Measurements from ENCODE around the gene BABAM1. TPM values are rescaled to one million over a fixed set of nuclear protein-coding genes. Genes with fewer than 3 reads are reported as not detected.

BABAM1 gene
- total RNA-seq, 4 donors from 2014 or later, result 58.1 to 240 (median 97.2) TPM

DNA sequence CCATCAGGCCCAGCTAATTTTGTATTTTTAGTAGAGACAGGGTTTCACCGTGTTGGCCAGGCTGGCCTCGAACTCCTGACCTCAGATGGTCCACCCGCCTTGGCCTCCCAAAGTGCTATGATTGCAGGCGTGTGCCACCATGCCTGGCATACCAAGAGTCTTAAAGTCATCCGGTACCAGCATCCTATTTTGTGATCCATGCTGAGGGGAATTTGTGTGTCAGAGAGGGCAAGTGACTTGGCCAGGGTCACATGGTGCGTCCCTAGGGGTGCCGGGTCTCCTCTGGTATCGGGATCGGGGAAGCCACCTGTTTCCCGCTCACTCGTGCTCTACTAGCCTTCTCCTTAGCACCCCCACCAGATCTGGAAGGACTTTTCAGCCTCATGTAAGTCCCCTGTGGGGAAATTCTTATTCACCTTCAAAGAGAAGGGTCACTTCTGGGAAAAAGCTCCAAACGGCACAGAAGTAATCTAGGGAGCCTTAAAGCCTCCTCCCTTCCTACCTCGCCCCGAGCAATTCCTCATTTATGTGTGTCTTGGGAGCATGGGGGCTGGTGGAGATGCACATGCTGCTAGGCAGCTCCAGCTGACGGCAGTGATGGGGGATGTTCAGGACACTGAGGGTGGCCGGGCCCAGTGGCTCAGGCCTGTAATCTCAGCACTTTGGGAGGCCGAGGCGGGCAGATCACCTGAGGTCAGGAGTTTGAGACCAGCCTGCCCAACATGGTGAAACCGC lies 8.4 kb downstream of the BABAM1 start:
- no peak for TF ChIP-seq POLR2A (IDR thresholded peaks at IDR 0.05)
- TF ChIP-seq CTCF (IDR thresholded peaks at IDR 0.05), result no peak
- H3K27ac ChIP-seq, result no peak overlapping the region

GRCh38 chr19:17279436-17279835 lies 12.2 kb downstream of the BABAM1 start:
- no peak for DNase-seq

More for the DNA sequence above, 8.4 kb downstream of the BABAM1 start:
- Histone ChIP-seq H3K4me1 (no peaks in the 10 kb centered on the region), H3K36me3 (no peaks in the 10 kb centered on the region), H3K9me3 (no peaks in the 10 kb centered on the region), H3K4me3 (no peak overlapping the region), H3K27me3 (no peaks in the 10 kb centered on the region)
- DNase-seq, result no peak
- intact Hi-C loops (cut with DNase I; ENCODE audit: low total_unique reads), result loop anchor here (10.0 kb wide), 1 partner anchor 201 kb away; the partner anchor contains the start of genes HAUS8 and MYO9B

DNA sequence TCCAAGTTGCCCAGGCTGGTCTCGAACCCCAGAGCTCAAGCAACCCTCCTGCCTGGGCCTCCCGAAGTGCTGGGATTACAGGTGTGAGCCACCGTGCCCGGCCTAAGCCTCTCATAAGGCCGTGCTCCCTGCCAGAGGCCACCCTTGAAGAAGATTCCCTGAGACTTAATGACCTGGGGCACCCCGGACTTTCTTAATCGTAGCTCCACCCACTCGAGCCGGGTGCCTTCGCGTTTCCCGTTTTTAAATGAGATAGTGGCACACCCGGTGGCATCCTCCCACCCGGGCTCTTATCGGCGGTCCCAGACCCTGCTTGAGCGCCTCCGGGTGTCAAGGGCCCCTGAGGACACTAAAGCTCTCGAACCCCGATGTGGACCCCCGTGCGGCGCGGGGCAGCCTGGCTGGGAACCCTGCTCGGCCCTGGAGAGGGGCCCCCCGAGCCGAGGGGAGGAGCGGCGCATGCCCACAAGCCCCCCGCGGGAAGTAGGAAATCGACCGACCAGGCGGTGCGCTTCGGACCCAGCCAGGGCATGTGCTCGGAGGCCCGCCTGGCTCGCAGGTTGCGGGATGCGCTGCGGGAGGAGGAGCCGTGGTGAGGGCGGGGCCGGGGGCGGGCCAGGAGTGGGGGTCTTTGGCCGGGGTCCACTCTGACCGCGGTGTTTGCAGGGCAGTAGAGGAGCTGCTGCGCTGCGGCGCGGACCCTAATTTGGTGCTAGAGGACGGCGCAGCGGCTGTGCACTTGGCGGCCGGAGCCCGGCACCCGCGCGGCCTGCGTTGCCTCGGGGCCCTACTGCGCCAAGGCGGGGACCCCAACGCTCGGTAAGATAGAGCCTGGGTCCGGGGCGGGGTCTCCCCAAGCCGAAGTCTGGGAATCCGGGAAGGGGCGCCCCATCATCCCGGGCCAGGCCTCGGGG lies 14.4 kb downstream of the BABAM1 start, which contains the start of gene ANKLE1:
TSS of gene ANKLE1 (plus strand) at position 511 of the 914 bp plus-strand sequence. CDS start at position 531, 20 bp downstream.
- no peak within 1 kb of the TSS for H3K27ac ChIP-seq
- H3K4me3 ChIP-seq, result no peak within 1 kb of the TSS
- DNase-seq, result no peak
- peaks cover 0 to 13% of the 10 kb centered on the region in 2 donors for H3K4me1 ChIP-seq
- no peaks in the 10 kb centered on the region for H3K36me3 ChIP-seq
- TF ChIP-seq CTCF (IDR thresholded peaks at IDR 0.05) (no peak), POLR2A (IDR thresholded peaks at IDR 0.05) (no peak)
- no peaks in the 10 kb centered on the region for H3K9me3 ChIP-seq
- peaks cover 5 to 12% of the 10 kb centered on the region in 2 donors for H3K27me3 ChIP-seq
- intact Hi-C loops (cut with DNase I; ENCODE audit: low total_unique reads), result no loop called here

More at GRCh38 chr19:17279436-17279835, 12.2 kb downstream of the BABAM1 start:
- no peak overlapping the region for H3K4me3 ChIP-seq
- peaks cover 0 to 13% of the 10 kb centered on the region in 2 donors for H3K4me1 ChIP-seq
- intact Hi-C loops (cut with DNase I; ENCODE audit: low total_unique reads), result loop anchor here (10.0 kb wide), 1 partner anchor 205 kb away; the partner anchor contains the start of genes HAUS8 and MYO9B
- H3K36me3 ChIP-seq, result no peaks in the 10 kb centered on the region
- H3K27ac ChIP-seq, result no peak overlapping the region
- TF ChIP-seq POLR2A (IDR thresholded peaks at IDR 0.05) (no peak), CTCF (IDR thresholded peaks at IDR 0.05) (no peak)
- H3K9me3 ChIP-seq, result no peaks in the 10 kb centered on the region
- H3K27me3 ChIP-seq, result peaks cover 5 to 12% of the 10 kb centered on the region in 2 donors

GRCh38 chr19:17282488-17283125 lies 15.4 kb downstream of the BABAM1 start:
- peaks cover 5 to 12% of the 10 kb centered on the region in 2 donors for H3K27me3 ChIP-seq
- DNase-seq, result peak; percentile 73 to 76

More at GRCh38 chr19:17282488-17283125, 15.4 kb downstream of the BABAM1 start:
- intact Hi-C loops (cut with DNase I; ENCODE audit: low total_unique reads), result no loop called here
- Histone ChIP-seq H3K4me3 (no peak overlapping the region), H3K9me3 (no peaks in the 10 kb centered on the region), H3K27ac (no peak overlapping the region), H3K36me3 (no peaks in the 10 kb centered on the region), H3K4me1 (peaks cover 0 to 13% of the 10 kb centered on the region in 2 donors)
- TF ChIP-seq CTCF (IDR thresholded peaks at IDR 0.05) (peak; percentile 86 to 95 (median 87)), POLR2A (IDR thresholded peaks at IDR 0.05) (no peak)

All from uterus (tissue), 4 donors.